ENCODE measurements around the gene PRR5L. TPM values are rescaled to one million over a fixed set of nuclear protein-coding genes. Genes with fewer than 3 reads are reported as not detected.
A peak's percentile ranks its signal among the peaks of the same experiment; 100 is the strongest.

Gene PRR5L
- total RNA-seq, 4 donors from 2014 or later, result 2.2 to 10.9 (median 3.5) TPM

- H3K27ac ChIP-seq, result peak overlapping the region; percentile 15
- 22% methylated on average over 11 of the region's 11 CpGs for WGBS
- no peaks in the 10 kb centered on the region for H3K27me3 ChIP-seq
- H3K9me3 ChIP-seq, result no peaks in the 10 kb centered on the region
- H3K4me3 ChIP-seq, result no peak overlapping the region
- TF ChIP-seq CTCF (IDR thresholded peaks at IDR 0.05) (no peak), EP300 (IDR thresholded peaks at IDR 0.05) (no peak), POLR2A (IDR thresholded peaks at IDR 0.05) (no peak), POLR2AphosphoS5 (IDR thresholded peaks at IDR 0.05) (peak in 1 of 3 donors; percentile 20)
- peaks cover 12% of the 10 kb centered on the region for H3K4me1 ChIP-seq
- peak in 1 of 2 donors; percentile 66 for DNase-seq (ENCODE audit: low spot score in 2 of 2)
- no peaks in the 10 kb centered on the region for H3K36me3 ChIP-seq
Measured at GRCh38 chr11:36361901-36362391, 65.9 kb downstream of the PRR5L start.

- no peaks in the 10 kb centered on the region for H3K9me3 ChIP-seq
- DNase-seq (ENCODE audit: low spot score in 2 of 2), result no peak
- H3K27me3 ChIP-seq, result no peaks in the 10 kb centered on the region
- no peak overlapping the region for H3K27ac ChIP-seq
- WGBS, result 83% methylated on average over 4 of the region's 4 CpGs
- peaks cover 12% of the 10 kb centered on the region for H3K4me1 ChIP-seq
- no peaks in the 10 kb centered on the region for H3K36me3 ChIP-seq
- TF ChIP-seq POLR2AphosphoS5 (IDR thresholded peaks at IDR 0.05), result no peak
- TF ChIP-seq CTCF (IDR thresholded peaks at IDR 0.05), result no peak
- TF ChIP-seq POLR2A (IDR thresholded peaks at IDR 0.05), result no peak
- no peak for TF ChIP-seq EP300 (IDR thresholded peaks at IDR 0.05)
- H3K4me3 ChIP-seq, result no peak overlapping the region
Measured at GRCh38 chr11:36362902-36363301, 66.8 kb downstream of the PRR5L start.

GRCh38 chr11:36363361-36364268 lies 67.5 kb downstream of the PRR5L start:
- TF ChIP-seq CTCF (IDR thresholded peaks at IDR 0.05) (no peak), EP300 (IDR thresholded peaks at IDR 0.05) (no peak), POLR2A (IDR thresholded peaks at IDR 0.05) (no peak), POLR2AphosphoS5 (IDR thresholded peaks at IDR 0.05) (no peak)
- H3K4me1 ChIP-seq, result peaks cover 12% of the 10 kb centered on the region
- WGBS, result 62% methylated on average over 5 of the region's 5 CpGs

GRCh38 chr11:36364551-36365325 lies 68.7 kb downstream of the PRR5L start:
- H3K36me3 ChIP-seq, result no peaks in the 10 kb centered on the region
- WGBS, result 57% methylated on average over 10 of the region's 10 CpGs
- no peaks in the 10 kb centered on the region for H3K9me3 ChIP-seq
- no peak overlapping the region for H3K4me3 ChIP-seq
- TF ChIP-seq POLR2A (IDR thresholded peaks at IDR 0.05) (no peak), EP300 (IDR thresholded peaks at IDR 0.05) (no peak), POLR2AphosphoS5 (IDR thresholded peaks at IDR 0.05) (no peak), CTCF (IDR thresholded peaks at IDR 0.05) (no peak)
- DNase-seq (ENCODE audit: low spot score in 2 of 2), result no peak
- no peaks in the 10 kb centered on the region for H3K27me3 ChIP-seq
- no peak overlapping the region for H3K27ac ChIP-seq
- H3K4me1 ChIP-seq, result peaks cover 12% of the 10 kb centered on the region

More at GRCh38 chr11:36363361-36364268, 67.5 kb downstream of the PRR5L start:
- no peaks in the 10 kb centered on the region for H3K27me3 ChIP-seq
- H3K27ac ChIP-seq, result no peak overlapping the region
- H3K9me3 ChIP-seq, result no peaks in the 10 kb centered on the region
- no peak for DNase-seq (ENCODE audit: low spot score in 2 of 2)
- H3K36me3 ChIP-seq, result no peaks in the 10 kb centered on the region
- H3K4me3 ChIP-seq, result no peak overlapping the region

GRCh38 chr11:36365907-36366306 lies 69.8 kb downstream of the PRR5L start:
- H3K27me3 ChIP-seq, result no peaks in the 10 kb centered on the region
- peaks cover 12% of the 10 kb centered on the region for H3K4me1 ChIP-seq
- no peak overlapping the region for H3K4me3 ChIP-seq
- no peak for DNase-seq (ENCODE audit: low spot score in 2 of 2)
- TF ChIP-seq POLR2AphosphoS5 (IDR thresholded peaks at IDR 0.05), result no peak
- no peak for TF ChIP-seq POLR2A (IDR thresholded peaks at IDR 0.05)
- no peak for TF ChIP-seq CTCF (IDR thresholded peaks at IDR 0.05)
- no peak for TF ChIP-seq EP300 (IDR thresholded peaks at IDR 0.05)
- H3K9me3 ChIP-seq, result no peaks in the 10 kb centered on the region
- no peaks in the 10 kb centered on the region for H3K36me3 ChIP-seq
- no peak overlapping the region for H3K27ac ChIP-seq
